HepG2 (cell line): ENCODE results near the gene NRAP.

Experiments
- ARID2 ChIP-seq: sonication (generic); formaldehyde crosslinking; IDR thresholded peaks from 2 replicates; pipeline ENCODE4 v1.8.1; 2022; ENCODE audit warnings: mild to moderate bottlenecking, missing genetic modification reagents, borderline replicate concordance
- CREB3 ChIP-seq: sonication (generic); formaldehyde crosslinking; IDR thresholded peaks from 2 replicates; pipeline ENCODE4 v1.5.0; 2020; ENCODE audit warnings: missing genetic modification reagents
- FOXP1 ChIP-seq, 2 experiments: fragments of 450-650 bp in 1 of 2; IDR thresholded peaks; 2 replicates each; pipeline ENCODE4 v1.6.1; 2017 to 2018; ENCODE audit warnings: antibody characterized with exemption in 1 of 2
- KDM1A ChIP-seq: IDR thresholded peaks from 2 replicates; pipeline ENCODE4 v1.6.1; 2016; ENCODE audit warnings: missing compliant biosample characterization
- MXD1 ChIP-seq: sonication (generic); formaldehyde crosslinking; IDR thresholded peaks from 2 replicates; pipeline ENCODE4 v1.4.0; 2020; ENCODE audit warnings: mild to moderate bottlenecking, missing genetic modification reagents
- POLR2A ChIP-seq, 2 experiments: IDR thresholded peaks; 2 replicates each; pipeline ENCODE4 v1.6.1; 2011; ENCODE audit warnings: low read depth in 2 of 2, low read length in 2 of 2, mild to moderate bottlenecking in 1 of 2, moderate library complexity in 1 of 2; ENCODE audit not compliant: insufficient read depth in 1 of 2
- POLR2AphosphoS5 ChIP-seq: IDR thresholded peaks from 2 replicates; pipeline ENCODE4 v1.6.1; 2012; ENCODE audit warnings: low read depth, low read length
- PRDM10 ChIP-seq: sonication (generic); formaldehyde crosslinking; IDR thresholded peaks from 2 replicates; pipeline ENCODE4 v1.4.0; 2020; ENCODE audit warnings: low read depth, missing genetic modification reagents
- RXRA ChIP-seq: sonication (generic); formaldehyde crosslinking; IDR thresholded peaks from 2 replicates; pipeline ENCODE4 v1.5.1; 2020; ENCODE audit warnings: missing genetic modification reagents
- SIN3A ChIP-seq: IDR thresholded peaks from 2 replicates; pipeline ENCODE4 v1.6.1; 2011; ENCODE audit warnings: low read depth, mild to moderate bottlenecking, control low read depth, low read length, borderline replicate concordance
- SMAD1 ChIP-seq: sonication (generic); formaldehyde crosslinking; IDR thresholded peaks from 2 replicates; pipeline ENCODE4 v1.4.0; 2020; ENCODE audit warnings: missing genetic modification reagents, low read depth, mild to moderate bottlenecking, borderline replicate concordance
- TRAFD1 ChIP-seq: sonication (generic); formaldehyde crosslinking; IDR thresholded peaks from 2 replicates; pipeline ENCODE4 v1.5.1; 2020; ENCODE audit warnings: missing genetic modification reagents, mild to moderate bottlenecking, borderline replicate concordance

GRCh38 chr10:113604572-113604971 lies 59.3 kb downstream of the NRAP start:
- no peak for TF ChIP-seq RXRA (CRISPR knock-in tag)
- no peak for TF ChIP-seq CREB3
- no peak for TF ChIP-seq SMAD1 (CRISPR knock-in tag)
- no peak for TF ChIP-seq SIN3A
- no peak for TF ChIP-seq MXD1 (CRISPR knock-in tag)
- TF ChIP-seq POLR2A (IDR thresholded peaks at IDR 0.05; ENCODE audit: insufficient read depth in 1 of 2, low read depth in 2 of 2, low read length in 2 of 2), result no peak
- TF ChIP-seq PRDM10 (CRISPR knock-in tag), result no peak
- no peak for TF ChIP-seq POLR2AphosphoS5
- TF ChIP-seq KDM1A (CRISPR knock-in tag), result no peak
- no peak for TF ChIP-seq FOXP1 (IDR thresholded peaks at IDR 0.05)
- TF ChIP-seq FOXP1 (CRISPR knock-in tag; IDR thresholded peaks at IDR 0.05), result no peak
- TF ChIP-seq ARID2, result no peak
- no peak for TF ChIP-seq TRAFD1 (CRISPR knock-in tag)
